ENCODE measurements around the gene MAP3K1.

GRCh38 chr5:56802205-56802604 is 13.1 kb upstream of the MAP3K1 start:
- TF ChIP-seq CTCF (conservative IDR thresholded peaks at IDR 0.05) (no peak), EZH2 (IDR thresholded peaks at IDR 0.05; ENCODE audit: low read depth) (no peak)
